ENCODE results near the gene COPS3.

DNA sequence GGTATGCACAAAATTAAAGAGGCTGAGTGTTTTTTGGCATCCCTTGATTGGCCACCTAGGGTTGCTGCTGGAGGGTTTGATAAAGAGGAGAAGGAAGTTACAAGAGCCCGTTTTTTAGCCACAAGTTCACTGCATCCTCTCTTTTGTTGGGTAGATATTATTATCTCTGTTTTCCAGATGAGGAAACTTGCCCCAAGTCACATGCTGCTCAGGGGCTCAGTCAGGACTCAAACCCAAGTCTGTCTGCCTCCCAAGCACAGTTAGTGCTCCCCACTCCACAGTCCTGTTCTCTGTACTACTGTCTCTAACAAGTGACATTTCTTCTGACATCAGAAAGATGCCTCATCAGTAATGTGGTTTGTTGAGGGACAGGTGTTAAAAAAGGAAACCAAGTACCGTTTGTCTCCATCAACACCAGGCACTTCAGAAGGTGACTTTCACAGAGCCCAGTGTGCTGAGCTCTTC is 23.5 kb upstream of the COPS3 start:
- TF ChIP-seq, protein P1, sequence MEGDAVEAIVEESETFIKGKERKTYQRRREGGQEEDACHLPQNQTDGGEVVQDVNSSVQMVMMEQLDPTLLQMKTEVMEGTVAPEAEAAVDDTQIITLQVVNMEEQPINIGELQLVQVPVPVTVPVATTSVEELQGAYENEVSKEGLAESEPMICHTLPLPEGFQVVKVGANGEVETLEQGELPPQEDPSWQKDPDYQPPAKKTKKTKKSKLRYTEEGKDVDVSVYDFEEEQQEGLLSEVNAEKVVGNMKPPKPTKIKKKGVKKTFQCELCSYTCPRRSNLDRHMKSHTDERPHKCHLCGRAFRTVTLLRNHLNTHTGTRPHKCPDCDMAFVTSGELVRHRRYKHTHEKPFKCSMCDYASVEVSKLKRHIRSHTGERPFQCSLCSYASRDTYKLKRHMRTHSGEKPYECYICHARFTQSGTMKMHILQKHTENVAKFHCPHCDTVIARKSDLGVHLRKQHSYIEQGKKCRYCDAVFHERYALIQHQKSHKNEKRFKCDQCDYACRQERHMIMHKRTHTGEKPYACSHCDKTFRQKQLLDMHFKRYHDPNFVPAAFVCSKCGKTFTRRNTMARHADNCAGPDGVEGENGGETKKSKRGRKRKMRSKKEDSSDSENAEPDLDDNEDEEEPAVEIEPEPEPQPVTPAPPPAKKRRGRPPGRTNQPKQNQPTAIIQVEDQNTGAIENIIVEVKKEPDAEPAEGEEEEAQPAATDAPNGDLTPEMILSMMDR (conservative IDR thresholded peaks at IDR 0.05 in 1 of 2, IDR thresholded peaks at IDR 0.05 in 1 of 2; ENCODE audit: extremely low read depth in 1 of 2, insufficient read depth in 1 of 2, low read depth in 1 of 2, low read length in 2 of 2), result no peak
- TF ChIP-seq EZH2 (IDR thresholded peaks at IDR 0.05; ENCODE audit: borderline replicate concordance, low read length), result no peak

Data from mammary epithelial cell (primary cell).